HUES6 (cell line): ENCODE measurements around the gene CCDC185.

ENCODE experiments used
- H3K27ac ChIP-seq: 2 replicates; pipeline ENCODE4 v1.7.0; 2013; ENCODE audit warnings: low read depth, mild to moderate bottlenecking, low read length, inconsistent platforms
- H3K27me3 ChIP-seq: 2 replicates; pipeline ENCODE4 v1.6.1; 2013; ENCODE audit warnings: low read length; ENCODE audit not compliant: control insufficient read depth, insufficient read depth
- H3K36me3 ChIP-seq: 2 replicates; pipeline ENCODE4 v1.6.1; 2013; ENCODE audit warnings: low read length; ENCODE audit not compliant: control insufficient read depth, insufficient read depth
- H3K4me1 ChIP-seq: 2 replicates; pipeline ENCODE4 v1.6.1; 2013; ENCODE audit warnings: low read length; ENCODE audit not compliant: control insufficient read depth, insufficient read depth
- H3K4me3 ChIP-seq: 2 replicates; pipeline ENCODE4 v1.5.1; 2013; ENCODE audit warnings: low read depth, low read length
- H3K9ac ChIP-seq: one replicate; pipeline ENCODE4 v1.6.1; 2013; ENCODE audit warnings: mild to moderate bottlenecking, low read length
- H3K9me3 ChIP-seq: 2 replicates; pipeline ENCODE4 v1.6.1; 2013; ENCODE audit warnings: low read depth, low read length; ENCODE audit not compliant: control insufficient read depth, insufficient read depth

Gene CCDC185

DNA sequence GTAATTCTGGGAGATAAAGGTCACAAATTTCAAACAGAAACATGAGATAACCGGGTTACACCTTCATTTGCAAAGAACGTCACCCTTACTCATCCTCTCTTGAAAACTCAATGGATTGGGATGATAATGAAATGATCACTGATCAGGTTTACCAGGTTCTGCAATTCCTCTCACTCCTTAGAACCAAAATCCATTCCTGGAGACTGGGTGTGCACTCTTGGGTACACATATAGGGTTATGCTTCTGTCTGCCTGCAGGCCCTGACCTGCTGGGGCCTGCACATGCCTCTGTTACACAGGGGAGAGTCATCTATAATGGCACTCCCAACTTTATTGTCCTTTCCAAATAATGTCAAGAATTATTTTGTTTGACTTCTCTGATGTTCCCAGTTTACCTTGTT is 37.5 kb upstream of the CCDC185 start:
- peaks cover 58% of the 10 kb centered on the region for H3K27me3 ChIP-seq
- no peak overlapping the region for H3K9ac ChIP-seq
- H3K9me3 ChIP-seq: no peaks in the 10 kb centered on the region
- no peaks in the 10 kb centered on the region for H3K36me3 ChIP-seq
- H3K4me1 ChIP-seq: no peaks in the 10 kb centered on the region
- H3K4me3 ChIP-seq: no peak overlapping the region
- H3K27ac ChIP-seq: no peak overlapping the region

DNA sequence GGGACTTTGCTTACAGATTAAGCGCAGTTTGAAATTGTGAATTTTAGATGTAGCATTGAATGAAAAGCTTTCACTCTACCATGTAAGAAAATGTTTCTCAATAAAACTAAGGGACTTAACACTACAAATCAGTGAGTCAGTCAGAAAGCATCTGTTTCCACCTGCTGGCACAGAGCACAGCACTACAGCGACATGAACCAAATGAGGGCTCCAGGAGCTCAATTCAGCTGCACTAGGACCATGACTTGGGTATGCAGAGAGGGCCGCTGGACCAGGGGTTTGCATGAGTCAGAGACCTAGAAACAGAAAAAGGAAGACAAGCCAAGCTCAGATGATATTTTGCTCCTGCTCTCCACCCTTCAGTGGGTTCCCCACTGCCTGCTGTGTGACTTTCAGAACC is 34.4 kb upstream of the CCDC185 start:
- Histone ChIP-seq H3K36me3 (no peaks in the 10 kb centered on the region), H3K9me3 (no peaks in the 10 kb centered on the region), H3K4me1 (peaks cover 8% of the 10 kb centered on the region; the same call in 1 of the 2 replicates), H3K4me3 (no peak overlapping the region), H3K27ac (no peak overlapping the region), H3K27me3 (peaks cover 63% of the 10 kb centered on the region), H3K9ac (no peak overlapping the region)

DNA sequence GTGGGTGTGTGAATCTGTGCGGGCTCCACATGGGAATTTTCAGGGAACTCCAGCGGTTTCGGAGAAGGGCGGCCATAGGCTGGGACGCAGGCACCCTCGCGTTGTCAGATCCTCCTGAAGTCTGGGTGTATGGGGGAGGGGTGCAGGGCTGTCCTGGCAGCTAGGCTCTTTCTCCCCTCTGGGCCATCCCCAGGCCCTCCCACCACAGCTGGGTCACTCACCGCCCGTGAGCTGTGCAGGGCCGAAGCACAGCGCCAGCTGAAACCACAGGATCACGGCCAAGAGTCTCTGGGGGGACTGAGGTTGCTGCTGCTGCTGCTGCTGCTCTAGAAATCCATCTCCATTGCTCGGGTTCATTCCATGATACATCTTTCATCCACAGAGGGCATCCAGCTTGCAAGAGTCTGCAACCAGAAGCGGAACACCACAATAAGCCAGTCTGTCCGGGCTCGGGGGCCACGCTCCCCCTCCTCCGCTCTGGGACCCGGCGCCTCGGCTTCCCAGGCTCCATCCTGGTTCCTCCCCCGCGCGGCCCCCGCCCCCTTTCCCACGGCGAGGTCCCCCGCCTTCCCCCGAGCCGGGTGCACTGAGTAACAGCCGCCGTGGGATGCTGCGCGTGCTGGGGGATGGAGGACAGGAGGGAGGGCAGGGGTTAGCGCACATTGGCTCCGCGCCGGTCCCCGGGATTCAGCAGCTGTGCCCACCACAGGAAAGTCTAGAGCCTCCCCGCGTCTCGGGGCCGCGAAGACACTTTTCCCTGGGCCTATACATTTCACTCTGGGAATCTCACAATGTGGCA is 30.0 kb upstream of the CCDC185 start:
- Histone ChIP-seq H3K4me1 (peaks cover 11% of the 10 kb centered on the region; the same call in 1 of the 2 replicates), H3K4me3 (peak overlapping the region; percentile 88), H3K9me3 (no peaks in the 10 kb centered on the region), H3K27me3 (peaks cover 77% of the 10 kb centered on the region), H3K9ac (no peak overlapping the region), H3K27ac (no peak overlapping the region), H3K36me3 (no peaks in the 10 kb centered on the region)

DNA sequence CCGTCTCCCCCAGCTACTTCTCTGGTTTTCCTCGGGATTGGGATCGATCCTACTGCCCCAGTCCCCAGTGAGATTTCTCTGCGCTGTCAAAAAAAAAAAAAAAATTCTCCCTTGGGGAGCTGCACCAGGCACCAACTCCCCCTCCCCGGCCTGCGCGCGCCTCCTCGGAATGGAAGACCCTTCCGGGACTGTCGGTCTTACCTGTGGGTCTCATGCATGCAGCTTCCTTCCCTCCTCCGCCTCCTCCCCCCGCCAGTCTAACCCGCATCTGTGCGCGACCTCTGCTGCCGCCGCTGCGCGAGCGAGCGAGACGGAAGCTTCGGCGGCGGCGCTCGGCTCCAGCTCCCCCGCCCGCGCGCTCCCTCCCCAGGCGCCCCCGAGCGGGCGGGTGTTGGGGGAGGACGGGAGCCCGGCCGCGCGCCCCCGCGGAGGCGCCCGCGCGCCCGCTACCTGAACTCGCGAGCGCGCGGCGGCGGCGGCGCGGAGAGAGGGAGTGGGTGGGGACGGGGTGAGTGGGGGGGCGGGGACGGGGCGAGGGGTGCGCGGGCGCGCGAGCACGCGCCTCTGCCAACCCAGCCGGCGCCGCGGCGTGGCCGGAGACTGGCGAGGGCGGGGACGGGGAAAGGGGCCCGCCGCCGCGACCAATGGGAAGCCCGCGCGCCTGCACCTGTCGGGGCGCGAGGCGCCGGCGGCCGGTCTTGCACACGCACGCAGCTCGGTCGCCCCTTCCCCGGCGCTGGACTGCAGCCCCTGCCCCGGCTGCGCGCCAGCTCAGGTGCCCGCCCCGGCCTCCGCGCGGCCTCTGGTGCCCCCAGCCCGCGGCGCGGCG is 29.1 kb upstream of the CCDC185 start, which contains the start of gene SUSD4:
Gene SUSD4 (minus strand): TSS at position 321 of the 829 bp plus-strand sequence. CDS start 751 bp downstream, outside the sequence.
- H3K9ac ChIP-seq: no peak within 1 kb of the TSS
- H3K4me1 ChIP-seq: peaks cover 11% of the 10 kb centered on the region; the same call in 1 of the 2 replicates
- H3K27ac ChIP-seq: no peak within 1 kb of the TSS
- no peaks in the 10 kb centered on the region for H3K36me3 ChIP-seq
- peak within 1 kb of the TSS; percentile 88 for H3K4me3 ChIP-seq
- no peaks in the 10 kb centered on the region for H3K9me3 ChIP-seq
- H3K27me3 ChIP-seq: peaks cover 69% of the 10 kb centered on the region

DNA sequence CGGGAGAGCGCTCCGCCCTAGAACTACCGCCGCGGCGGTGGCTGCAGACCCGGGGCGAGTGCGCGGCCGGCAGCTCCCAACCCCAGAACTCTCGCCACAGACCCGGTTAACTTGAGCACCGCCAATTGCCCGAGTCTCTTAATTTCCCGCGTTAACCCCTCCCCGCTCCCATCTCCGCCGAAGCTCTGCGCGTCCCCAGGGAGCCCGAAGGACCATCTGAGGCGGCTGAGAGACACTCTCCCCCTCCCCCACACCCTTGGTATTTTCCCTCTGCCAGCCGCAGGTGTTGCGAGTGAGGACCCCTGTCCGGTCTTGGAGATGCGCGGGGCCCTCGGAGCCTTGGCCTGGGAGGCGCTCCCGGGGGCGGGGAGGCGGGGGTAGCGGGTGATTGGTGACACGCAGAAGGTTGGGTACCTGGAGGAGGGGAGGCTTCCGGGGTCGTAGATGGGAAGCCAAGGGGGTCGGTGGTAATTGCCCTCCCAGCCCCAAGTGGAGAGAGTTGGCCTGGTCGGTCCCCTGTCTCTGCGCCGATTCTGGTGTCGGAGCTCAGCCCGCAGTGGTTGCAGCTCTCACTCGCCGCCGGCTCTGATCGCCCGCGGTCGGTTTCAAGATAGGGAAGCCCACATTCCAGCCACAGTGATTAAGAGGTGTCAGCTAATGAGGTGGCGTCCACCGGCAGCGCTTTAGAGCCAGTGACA is 28.4 kb upstream of the CCDC185 start:
- Histone ChIP-seq H3K4me3 (peak overlapping the region; percentile 56), H3K9me3 (no peaks in the 10 kb centered on the region), H3K27me3 (peaks cover 62% of the 10 kb centered on the region), H3K36me3 (no peaks in the 10 kb centered on the region), H3K27ac (no peak overlapping the region), H3K4me1 (peaks cover 11% of the 10 kb centered on the region; the same call in 1 of the 2 replicates), H3K9ac (no peak overlapping the region)

DNA sequence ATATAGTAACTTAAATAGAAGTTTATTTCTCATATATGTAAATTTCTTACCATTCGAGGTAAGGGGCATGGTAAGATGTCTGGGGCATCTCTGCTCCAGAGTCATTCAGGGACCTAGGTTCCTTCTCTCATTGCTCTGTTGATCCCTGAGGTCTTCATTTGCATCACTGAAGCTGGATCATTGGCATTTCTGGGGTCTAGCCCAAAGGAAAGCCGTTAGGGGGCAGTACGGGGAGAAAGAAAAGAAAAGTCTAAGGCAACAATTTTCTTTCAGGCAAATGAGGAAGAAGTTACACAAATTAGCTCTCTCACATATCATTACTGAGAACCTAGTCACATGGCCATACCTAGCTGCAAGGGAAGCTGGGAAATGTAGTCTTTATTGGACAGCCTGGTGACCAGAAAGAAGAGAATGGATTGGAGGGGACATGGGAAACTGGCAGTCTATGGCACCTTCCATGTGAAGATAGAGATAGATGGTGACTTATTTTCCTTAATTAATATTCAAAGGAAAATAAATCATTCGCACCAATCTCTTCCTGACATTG is 19.1 kb upstream of the CCDC185 start:
- H3K36me3 ChIP-seq: no peaks in the 10 kb centered on the region
- H3K27me3 ChIP-seq: no peaks in the 10 kb centered on the region
- H3K27ac ChIP-seq: no peak overlapping the region
- H3K9me3 ChIP-seq: peaks cover 13% of the 10 kb centered on the region
- no peak overlapping the region for H3K9ac ChIP-seq
- no peaks in the 10 kb centered on the region for H3K4me1 ChIP-seq
- H3K4me3 ChIP-seq: no peak overlapping the region

DNA sequence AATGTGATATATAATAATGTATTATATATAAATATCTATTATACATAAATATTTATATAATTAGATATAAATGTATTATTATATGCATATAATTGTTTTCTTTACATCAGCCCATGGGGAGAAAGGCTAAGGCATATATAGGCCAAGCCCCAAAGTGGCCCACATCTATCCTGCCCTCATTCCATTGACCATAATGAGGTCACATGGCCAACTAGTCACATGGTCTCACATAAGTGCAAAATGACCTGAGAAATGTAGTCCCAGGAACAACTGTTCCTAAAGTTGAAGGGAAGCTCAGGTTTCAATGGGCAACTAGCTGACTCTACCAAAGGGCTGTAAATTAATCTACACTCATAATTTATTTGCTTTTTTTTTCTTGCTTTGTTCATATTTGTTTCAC is 14.5 kb upstream of the CCDC185 start:
- H3K36me3 ChIP-seq: no peaks in the 10 kb centered on the region
- H3K4me3 ChIP-seq: no peak overlapping the region
- no peaks in the 10 kb centered on the region for H3K4me1 ChIP-seq
- H3K27ac ChIP-seq: no peak overlapping the region
- H3K9me3 ChIP-seq: peaks cover 7% of the 10 kb centered on the region; the same call in 1 of the 2 replicates
- no peaks in the 10 kb centered on the region; the same call in 1 of the 2 replicates for H3K27me3 ChIP-seq
- H3K9ac ChIP-seq: no peak overlapping the region

DNA sequence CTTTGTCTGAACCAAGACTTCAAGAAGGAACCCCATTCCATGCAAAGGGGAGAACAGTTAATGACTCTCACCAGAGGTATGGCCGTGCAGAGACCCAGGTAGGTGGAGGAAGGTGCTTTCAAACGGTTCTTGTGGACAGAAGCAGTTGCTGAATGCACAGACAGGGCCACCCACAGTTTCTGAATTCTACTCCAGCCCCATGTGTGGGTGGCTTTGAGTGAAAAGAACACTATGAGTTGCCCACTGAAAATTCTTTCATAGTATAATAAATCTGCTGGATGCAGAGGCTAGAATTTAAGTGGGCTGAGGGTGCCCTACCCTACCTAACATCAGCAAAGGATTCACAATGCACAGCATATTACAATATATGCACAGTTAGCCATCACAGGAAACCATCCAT is 7.2 kb upstream of the CCDC185 start:
- no peaks in the 10 kb centered on the region for H3K4me1 ChIP-seq
- no peaks in the 10 kb centered on the region for H3K36me3 ChIP-seq
- no peak overlapping the region for H3K4me3 ChIP-seq
- no peak overlapping the region for H3K9ac ChIP-seq
- H3K9me3 ChIP-seq: no peaks in the 10 kb centered on the region
- no peaks in the 10 kb centered on the region; the same call in 1 of the 2 replicates for H3K27me3 ChIP-seq
- H3K27ac ChIP-seq: no peak overlapping the region

DNA sequence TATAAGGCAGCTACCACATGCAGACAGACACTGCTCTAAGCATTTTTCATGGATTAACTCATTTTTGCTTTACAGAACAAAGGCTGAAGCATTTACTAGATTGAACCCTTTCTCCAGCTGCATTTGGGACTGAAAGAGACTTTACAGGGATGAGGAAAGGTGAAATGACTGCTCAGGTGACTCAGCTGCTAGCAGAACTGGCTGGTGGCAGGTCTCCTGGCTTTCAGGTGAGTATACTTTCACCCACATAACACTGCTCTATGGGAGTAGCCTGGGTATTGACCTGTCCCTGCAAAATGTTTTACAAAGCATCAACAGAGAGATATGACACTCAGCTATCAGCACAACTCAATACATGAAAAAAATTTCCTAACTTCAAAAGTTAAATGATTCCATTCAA is 2.6 kb upstream of the CCDC185 start:
- peaks cover 4% of the 10 kb centered on the region; the same call in 1 of the 2 replicates for H3K27me3 ChIP-seq
- H3K27ac ChIP-seq: no peak overlapping the region
- H3K36me3 ChIP-seq: no peaks in the 10 kb centered on the region
- no peak overlapping the region for H3K4me3 ChIP-seq
- no peak overlapping the region for H3K9ac ChIP-seq
- H3K9me3 ChIP-seq: peaks cover 16% of the 10 kb centered on the region; the same call in 1 of the 2 replicates
- no peaks in the 10 kb centered on the region for H3K4me1 ChIP-seq

DNA sequence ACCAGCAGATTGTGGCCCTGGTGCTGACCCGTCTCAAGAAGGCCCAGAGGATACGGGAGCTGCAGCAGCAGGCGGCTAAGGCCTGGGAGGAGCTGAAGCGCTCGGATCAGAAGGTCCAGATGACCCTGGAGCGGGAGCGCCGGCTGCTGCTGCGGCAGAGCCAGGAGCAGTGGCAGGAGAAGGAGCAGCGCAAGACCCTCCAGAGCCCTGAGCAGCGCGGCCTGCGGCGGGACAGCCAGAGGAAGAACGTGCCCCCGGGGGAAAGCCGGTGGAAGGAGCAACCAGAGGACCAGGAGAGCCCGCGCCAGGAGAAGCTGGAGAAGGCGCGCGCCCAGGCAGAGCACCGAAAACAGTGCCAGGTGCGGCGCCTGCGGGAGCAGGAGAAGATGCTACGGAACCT is 1.0 kb downstream of the CCDC185 start:
- Histone ChIP-seq H3K27ac (no peak overlapping the region), H3K36me3 (no peaks in the 10 kb centered on the region), H3K9me3 (peaks cover 16% of the 10 kb centered on the region; the same call in 1 of the 2 replicates), H3K4me1 (no peaks in the 10 kb centered on the region), H3K4me3 (no peak overlapping the region), H3K9ac (no peak overlapping the region), H3K27me3 (peaks cover 4% of the 10 kb centered on the region; the same call in 1 of the 2 replicates)
